ENCODE measurements around the gene ITGAL.

The ITGAL gene

GRCh38 chr16:30472328-30472942, at the start of gene ITGAL:
Gene ITGAL, plus strand, starts transcription at chr16:30472742. Its CDS starts 96 bp downstream, at chr16:30472838.
- Mint-ChIP-seq H3K36me3 (peaks cover 36 to 39% of the 10 kb centered on the region in 2 donors), H3K4me3 (peak within 1 kb of the TSS; percentile 95 to 99), H3K4me1 (peaks cover 34 to 64% of the 10 kb centered on the region in 2 donors), H3K27me3 (no peaks in the 10 kb centered on the region), H3K9me3 (peaks cover 0 to 1% of the 10 kb centered on the region in 2 donors), H3K27ac (peak within 1 kb of the TSS; percentile 98)
- ATAC-seq (replicated peaks), result peak; percentile 66 to 69
- DNase-seq, result peak; percentile 87

GRCh38 chr16:30428055-30428454, 44.5 kb upstream of the ITGAL start:
- ATAC-seq (replicated peaks), result no peak
- Mint-ChIP-seq H3K9me3 (no peaks in the 10 kb centered on the region), H3K4me1 (peaks cover 8 to 13% of the 10 kb centered on the region in 2 donors), H3K36me3 (peaks cover 22 to 38% of the 10 kb centered on the region in 2 donors), H3K27ac (no peak overlapping the region), H3K4me3 (peak overlapping the region in 1 of 2 donors; percentile 41), H3K27me3 (no peaks in the 10 kb centered on the region)
- no peak for DNase-seq

GRCh38 chr16:30429418-30429677, 43.2 kb upstream of the ITGAL start:
- no peak overlapping the region for H3K27ac Mint-ChIP-seq
- no peaks in the 10 kb centered on the region for H3K27me3 Mint-ChIP-seq
- no peak overlapping the region for H3K4me3 Mint-ChIP-seq
- peaks cover 16 to 31% of the 10 kb centered on the region in 2 donors for H3K36me3 Mint-ChIP-seq
- peaks cover 8 to 15% of the 10 kb centered on the region in 2 donors for H3K4me1 Mint-ChIP-seq
- no peaks in the 10 kb centered on the region for H3K9me3 Mint-ChIP-seq
- peak in 1 of 2 donors; percentile 28 for ATAC-seq (replicated peaks)
- DNase-seq, result no peak

- Mint-ChIP-seq H3K27ac (no peak within 1 kb of the TSS), H3K36me3 (peaks cover 13 to 26% of the 10 kb centered on the region in 2 donors), H3K4me1 (peaks cover 12 to 18% of the 10 kb centered on the region in 2 donors), H3K4me3 (no peak within 1 kb of the TSS), H3K9me3 (no peaks in the 10 kb centered on the region), H3K27me3 (no peaks in the 10 kb centered on the region)
- peak; percentile 96 to 97 for ATAC-seq (replicated peaks)
- DNase-seq, result peak; percentile 97
Observed at GRCh38 chr16:30429678-30430427, 42.7 kb upstream of the ITGAL start, which contains the start of gene DCTPP1. Gene DCTPP1, minus strand, starts transcription at chr16:30430030. Its CDS starts 50 bp downstream, at chr16:30429980.

GRCh38 chr16:30430428-30430970, 42.0 kb upstream of the ITGAL start:
- ATAC-seq (replicated peaks) (peak; percentile 24 to 27), DNase-seq (no peak)
- H3K9me3 Mint-ChIP-seq, result no peaks in the 10 kb centered on the region
- H3K27me3 Mint-ChIP-seq, result no peaks in the 10 kb centered on the region
- H3K36me3 Mint-ChIP-seq, result peaks cover 12 to 24% of the 10 kb centered on the region in 2 donors
- peaks cover 15 to 20% of the 10 kb centered on the region in 2 donors for H3K4me1 Mint-ChIP-seq
- no peak overlapping the region for H3K4me3 Mint-ChIP-seq
- H3K27ac Mint-ChIP-seq, result no peak overlapping the region

- H3K4me1 Mint-ChIP-seq, result peaks cover 10 to 20% of the 10 kb centered on the region in 2 donors
- H3K27me3 Mint-ChIP-seq, result no peaks in the 10 kb centered on the region
- ATAC-seq (replicated peaks) (no peak), DNase-seq (no peak)
- no peaks in the 10 kb centered on the region for H3K9me3 Mint-ChIP-seq
- peak overlapping the region; percentile 38 for H3K27ac Mint-ChIP-seq
- peak overlapping the region in 1 of 2 donors; percentile 1 for H3K4me3 Mint-ChIP-seq
- no peaks in the 10 kb centered on the region for H3K36me3 Mint-ChIP-seq
Observed at GRCh38 chr16:30434852-30435251, 37.7 kb upstream of the ITGAL start.

GRCh38 chr16:30437511-30438046, 35.0 kb upstream of the ITGAL start:
- Mint-ChIP-seq H3K27me3 (no peaks in the 10 kb centered on the region), H3K36me3 (peaks cover 3 to 7% of the 10 kb centered on the region in 2 donors), H3K9me3 (no peaks in the 10 kb centered on the region), H3K4me1 (peaks cover 14 to 37% of the 10 kb centered on the region in 2 donors), H3K4me3 (no peak overlapping the region), H3K27ac (no peak overlapping the region)
- ATAC-seq (replicated peaks), result no peak
- DNase-seq, result no peak

GRCh38 chr16:30438835-30439234, 33.7 kb upstream of the ITGAL start:
- H3K27me3 Mint-ChIP-seq, result no peaks in the 10 kb centered on the region
- peak overlapping the region; percentile 5 to 40 for H3K4me3 Mint-ChIP-seq
- ATAC-seq (replicated peaks) (peak in 1 of 2 donors; percentile 18), DNase-seq (no peak)
- H3K9me3 Mint-ChIP-seq, result peaks cover 0 to 2% of the 10 kb centered on the region in 2 donors
- H3K36me3 Mint-ChIP-seq, result peaks cover 11 to 16% of the 10 kb centered on the region in 2 donors
- H3K4me1 Mint-ChIP-seq, result peaks cover 20 to 48% of the 10 kb centered on the region in 2 donors
- peak overlapping the region; percentile 52 for H3K27ac Mint-ChIP-seq

- ATAC-seq (replicated peaks), result peak; percentile 91 to 95
- no peak overlapping the region for H3K4me3 Mint-ChIP-seq
- H3K9me3 Mint-ChIP-seq, result peaks cover 0 to 2% of the 10 kb centered on the region in 2 donors
- DNase-seq, result no peak
- H3K36me3 Mint-ChIP-seq, result peaks cover 17 to 26% of the 10 kb centered on the region in 2 donors
- H3K27ac Mint-ChIP-seq, result peak overlapping the region; percentile 63
- peaks cover 19 to 53% of the 10 kb centered on the region in 2 donors for H3K4me1 Mint-ChIP-seq
- no peaks in the 10 kb centered on the region for H3K27me3 Mint-ChIP-seq
Observed at GRCh38 chr16:30439720-30440348, 32.7 kb upstream of the ITGAL start.

GRCh38 chr16:30443631-30444030, 28.9 kb upstream of the ITGAL start:
- Mint-ChIP-seq H3K27me3 (no peaks in the 10 kb centered on the region), H3K36me3 (peaks cover 24 to 30% of the 10 kb centered on the region in 2 donors), H3K27ac (peak overlapping the region; percentile 47), H3K9me3 (peaks cover 0 to 5% of the 10 kb centered on the region in 2 donors), H3K4me3 (peak overlapping the region; percentile 87 to 94), H3K4me1 (peaks cover 30 to 74% of the 10 kb centered on the region in 2 donors)
- ATAC-seq (replicated peaks) (no peak), DNase-seq (no peak)

- H3K9me3 Mint-ChIP-seq, result peaks cover 0 to 5% of the 10 kb centered on the region in 2 donors
- no peaks in the 10 kb centered on the region for H3K27me3 Mint-ChIP-seq
- H3K27ac Mint-ChIP-seq, result peak overlapping the region; percentile 97
- peak overlapping the region; percentile 87 to 94 for H3K4me3 Mint-ChIP-seq
- DNase-seq (no peak), ATAC-seq (replicated peaks) (no peak)
- peaks cover 24 to 30% of the 10 kb centered on the region in 2 donors for H3K36me3 Mint-ChIP-seq
- peaks cover 28 to 65% of the 10 kb centered on the region in 2 donors for H3K4me1 Mint-ChIP-seq
Observed at GRCh38 chr16:30444231-30445148, 28.1 kb upstream of the ITGAL start.

GRCh38 chr16:30445149-30445407, 27.5 kb upstream of the ITGAL start:
- H3K27ac Mint-ChIP-seq, result peak overlapping the region; percentile 97
- H3K27me3 Mint-ChIP-seq, result no peaks in the 10 kb centered on the region
- peaks cover 24 to 30% of the 10 kb centered on the region in 2 donors for H3K36me3 Mint-ChIP-seq

GRCh38 chr16:30445408-30446202, 26.9 kb upstream of the ITGAL start, which contains the start of gene SEPHS2:
Gene SEPHS2, minus strand, starts transcription at chr16:30445874. Its CDS starts 147 bp downstream, at chr16:30445727.
- Mint-ChIP-seq H3K36me3 (peaks cover 26 to 33% of the 10 kb centered on the region in 2 donors), H3K9me3 (peaks cover 0 to 5% of the 10 kb centered on the region in 2 donors), H3K27me3 (no peaks in the 10 kb centered on the region), H3K27ac (peak within 1 kb of the TSS; percentile 97), H3K4me3 (peak within 1 kb of the TSS; percentile 87 to 94), H3K4me1 (peaks cover 27 to 60% of the 10 kb centered on the region in 2 donors)
- ATAC-seq (replicated peaks) (peak; percentile 96 to 98), DNase-seq (peak; percentile 97)

More at GRCh38 chr16:30445149-30445407, 27.5 kb upstream of the ITGAL start:
- Mint-ChIP-seq H3K4me1 (peaks cover 26 to 60% of the 10 kb centered on the region in 2 donors), H3K4me3 (peak overlapping the region; percentile 87 to 94), H3K9me3 (peaks cover 0 to 5% of the 10 kb centered on the region in 2 donors)
- ATAC-seq (replicated peaks) (peak in 1 of 2 donors; percentile 17), DNase-seq (no peak)
